HG02678 (cell line): Measurements from ENCODE around the gene SNX22.

Source experiments
- ATAC-seq: cut with Tn5 transposase; IDR thresholded peaks from one replicate; pipeline ENCODE4 v1.9.1; 2021; ENCODE audit warnings: mild to moderate bottlenecking, moderate library complexity; ENCODE audit not compliant: unreplicated experiment

SNX22 gene

DNA sequence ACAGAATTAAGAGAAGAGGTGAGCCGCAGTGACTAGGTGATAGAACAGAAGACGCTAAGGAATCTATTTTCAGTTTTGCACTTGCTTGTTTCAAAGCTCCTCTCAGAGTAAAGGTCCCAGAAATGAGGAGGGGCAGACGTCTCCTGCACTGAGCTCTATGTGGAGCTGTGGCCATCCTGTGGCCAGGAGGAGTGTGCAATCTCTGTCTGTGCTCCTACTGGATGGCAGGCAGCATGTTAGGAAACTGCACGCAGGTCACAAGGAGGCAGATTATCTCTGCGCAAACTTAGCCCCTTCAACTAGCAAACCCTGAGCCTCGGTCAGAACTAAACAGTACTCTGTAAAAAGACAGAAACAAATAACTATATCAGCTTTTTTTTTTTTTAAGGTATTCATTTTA lies 42.4 kb downstream of the SNX22 start:
- ATAC-seq = no peak

DNA sequence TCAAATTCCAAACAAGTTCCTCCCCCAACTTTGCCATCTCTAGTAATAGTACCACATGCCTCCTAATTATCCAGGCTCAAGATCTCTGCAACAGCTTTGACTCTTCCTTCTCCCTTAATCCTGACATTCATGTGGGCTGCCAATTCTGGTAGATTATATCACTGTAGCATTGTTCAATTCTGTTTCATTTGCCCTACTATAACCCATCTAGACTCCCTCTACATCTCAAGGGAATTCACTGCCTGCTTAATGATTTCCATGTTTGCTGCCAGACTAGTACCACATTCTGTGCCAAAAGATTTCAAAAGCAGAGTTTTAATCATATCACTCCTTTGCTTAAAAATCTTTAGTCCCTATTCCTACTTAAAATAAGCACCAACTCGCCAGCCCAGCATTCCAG lies 45.9 kb downstream of the SNX22 start:
- ATAC-seq = no peak

DNA sequence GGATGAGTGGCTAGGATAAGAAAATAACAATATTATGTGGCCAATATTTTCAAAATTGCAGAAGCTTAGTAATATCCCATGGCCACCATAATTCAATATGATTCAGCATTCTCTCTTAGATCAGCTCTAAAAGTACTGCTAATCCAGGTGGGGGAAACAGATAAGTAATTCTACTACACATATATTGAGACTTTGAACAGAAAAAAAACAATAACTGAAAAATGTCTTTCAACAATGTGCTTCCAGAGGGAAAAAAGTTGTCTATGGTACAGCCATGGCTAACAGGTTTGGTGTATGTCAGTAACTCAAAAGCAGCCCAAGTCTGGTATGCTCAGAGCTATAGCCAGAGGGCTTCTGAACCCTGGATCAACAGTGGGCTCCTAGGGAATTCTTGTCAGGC lies 53.7 kb downstream of the SNX22 start:
- ATAC-seq = no peak
